ENCODE results near the gene MAN1C1. TPM values are rescaled to one million over a fixed set of nuclear protein-coding genes. Genes with fewer than 3 reads are reported as not detected.

Gene MAN1C1
- total RNA-seq, 4 donors from 2014 or later = 14.6 to 25.1 (median 17.5) TPM

DNA sequence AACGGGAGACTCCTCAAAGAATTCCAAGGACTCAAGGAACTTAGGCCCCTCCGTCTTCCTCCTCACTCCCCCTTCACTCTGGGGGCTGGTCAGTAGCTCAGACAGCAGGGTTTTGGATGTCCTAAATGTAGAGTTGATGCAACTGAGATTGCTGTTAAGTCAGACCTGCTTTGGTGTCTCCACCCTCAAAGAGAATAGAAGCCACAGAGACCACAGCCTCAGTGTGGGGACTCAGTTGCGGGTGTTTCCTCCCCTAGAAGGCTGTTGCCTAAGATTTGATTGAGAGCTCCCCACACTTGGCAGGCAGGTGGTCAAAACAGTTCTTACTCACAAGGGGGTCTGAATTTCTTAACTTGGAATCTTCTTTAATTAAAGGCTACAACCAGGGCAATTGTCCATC is 7.6 kb downstream of the MAN1C1 start:
- H3K27me3 ChIP-seq = no peaks in the 10 kb centered on the region
- DNase-seq (ENCODE audit: low spot score in 2 of 2) = no peak
- TF ChIP-seq POLR2A (IDR thresholded peaks at IDR 0.05) = no peak
- TF ChIP-seq EP300 (IDR thresholded peaks at IDR 0.05) = no peak
- TF ChIP-seq CTCF (IDR thresholded peaks at IDR 0.05) = no peak
- H3K4me1 ChIP-seq = peaks cover 0 to 22% (median 6%) of the 10 kb centered on the region in 4 donors
- WGBS, 2 donors = 65 to 69% methylated on average over 3 of the region's 3 CpGs
- H3K4me3 ChIP-seq = no peak overlapping the region
- no peak overlapping the region for H3K27ac ChIP-seq
- no peaks in the 10 kb centered on the region for H3K9me3 ChIP-seq
- H3K36me3 ChIP-seq = peaks cover 0 to 4% (median 0%) of the 10 kb centered on the region in 3 donors

DNA sequence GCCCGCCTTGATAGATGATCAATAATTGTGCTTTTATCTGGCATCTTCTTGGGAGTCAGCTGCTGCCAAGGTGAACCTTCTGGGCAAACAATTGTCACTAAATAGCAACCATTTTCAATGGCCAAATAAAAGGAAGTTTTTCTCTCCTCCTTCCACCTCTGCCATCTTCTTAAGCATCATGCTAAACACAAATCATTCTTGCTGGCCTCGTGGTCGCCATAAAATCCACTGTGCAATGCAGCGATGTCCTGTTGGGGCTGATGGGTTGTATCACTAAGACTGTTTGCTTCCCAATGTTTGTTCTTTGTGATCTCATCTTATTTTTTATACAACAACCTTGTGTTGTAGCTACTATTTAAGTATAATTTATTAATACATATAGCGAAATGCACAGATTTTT is 8.0 kb downstream of the MAN1C1 start:
- DNase-seq (ENCODE audit: low spot score in 2 of 2) = no peak
- Histone ChIP-seq H3K9me3 (no peaks in the 10 kb centered on the region), H3K4me3 (no peak overlapping the region), H3K36me3 (peaks cover 0 to 4% (median 0%) of the 10 kb centered on the region in 3 donors), H3K27me3 (no peaks in the 10 kb centered on the region), H3K27ac (no peak overlapping the region), H3K4me1 (peaks cover 0 to 18% (median 4%) of the 10 kb centered on the region in 4 donors)
- TF ChIP-seq POLR2A (IDR thresholded peaks at IDR 0.05) (no peak), CTCF (IDR thresholded peaks at IDR 0.05) (no peak), EP300 (IDR thresholded peaks at IDR 0.05) (no peak)
- 87 to 91% methylated on average over 5 of the region's 5 CpGs for WGBS, 2 donors

DNA sequence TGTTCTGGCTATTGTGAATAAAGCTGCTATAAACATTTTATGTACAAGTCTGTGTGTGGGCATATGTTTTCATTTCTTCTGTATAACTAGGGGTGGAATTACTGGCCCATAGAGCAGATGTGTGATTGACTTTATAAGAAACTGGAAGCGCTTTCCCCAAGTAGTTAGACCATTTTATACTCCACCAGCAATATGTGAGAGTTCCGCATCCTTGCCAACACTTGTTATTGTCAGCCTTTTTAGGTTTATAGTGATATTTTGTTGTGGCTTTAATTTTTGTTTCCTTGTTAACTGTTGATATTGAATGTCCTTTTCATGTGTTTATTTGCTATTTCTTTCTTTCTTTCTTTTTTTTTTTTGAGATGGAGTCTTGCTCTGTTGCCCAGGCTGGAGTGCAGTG is 9.4 kb downstream of the MAN1C1 start:
- H3K27ac ChIP-seq = no peak overlapping the region
- no peak for DNase-seq (ENCODE audit: low spot score in 2 of 2)
- H3K4me1 ChIP-seq = peaks cover 0 to 8% (median 4%) of the 10 kb centered on the region in 4 donors
- WGBS, 2 donors = 93 to 95% methylated on average over 2 of the region's 2 CpGs
- peaks cover 0 to 4% (median 0%) of the 10 kb centered on the region in 3 donors for H3K36me3 ChIP-seq
- TF ChIP-seq POLR2A (IDR thresholded peaks at IDR 0.05) (no peak), CTCF (IDR thresholded peaks at IDR 0.05) (no peak), EP300 (IDR thresholded peaks at IDR 0.05) (no peak)
- no peaks in the 10 kb centered on the region for H3K27me3 ChIP-seq
- no peak overlapping the region for H3K4me3 ChIP-seq
- H3K9me3 ChIP-seq = no peaks in the 10 kb centered on the region

GRCh38 chr1:25628741-25629421 is 12.3 kb downstream of the MAN1C1 start:
- Histone ChIP-seq H3K27ac (no peak overlapping the region), H3K4me1 (peaks cover 0 to 20% (median 5%) of the 10 kb centered on the region in 4 donors), H3K27me3 (no peaks in the 10 kb centered on the region), H3K9me3 (no peaks in the 10 kb centered on the region), H3K4me3 (no peak overlapping the region), H3K36me3 (peaks cover 0 to 4% (median 0%) of the 10 kb centered on the region in 3 donors)
- DNase-seq (ENCODE audit: low spot score in 2 of 2) = no peak
- 95 to 96% methylated on average over 5 of the region's 5 CpGs for WGBS, 2 donors
- no peak for TF ChIP-seq CTCF (IDR thresholded peaks at IDR 0.05)
- no peak for TF ChIP-seq POLR2A (IDR thresholded peaks at IDR 0.05)
- no peak for TF ChIP-seq EP300 (IDR thresholded peaks at IDR 0.05)

DNA sequence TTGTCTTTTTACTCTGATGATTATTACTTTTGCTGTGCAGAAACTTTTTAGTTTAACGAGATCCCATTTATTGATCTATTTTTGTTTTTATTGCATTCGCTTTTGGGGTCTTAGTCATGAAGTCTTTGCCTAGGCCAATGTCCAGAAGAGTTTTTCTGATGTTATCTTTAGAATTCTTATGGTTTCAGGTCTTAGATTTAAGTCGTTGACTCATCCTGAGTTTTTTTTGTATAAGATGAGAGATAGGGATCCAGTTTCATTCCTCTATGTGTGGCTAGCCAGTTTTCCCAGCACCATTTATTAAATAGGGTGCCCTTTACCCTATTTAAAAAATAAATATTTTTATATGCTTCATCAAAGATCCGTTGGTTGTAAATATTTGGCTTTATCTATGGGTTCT is 13.2 kb downstream of the MAN1C1 start:
- TF ChIP-seq CTCF (IDR thresholded peaks at IDR 0.05) (no peak), EP300 (IDR thresholded peaks at IDR 0.05) (no peak), POLR2A (IDR thresholded peaks at IDR 0.05) (no peak)

More for the DNA sequence above, 13.2 kb downstream of the MAN1C1 start:
- Histone ChIP-seq H3K36me3 (peaks cover 0 to 4% (median 0%) of the 10 kb centered on the region in 3 donors), H3K4me1 (peaks cover 0 to 20% (median 5%) of the 10 kb centered on the region in 4 donors), H3K27ac (no peak overlapping the region), H3K27me3 (no peaks in the 10 kb centered on the region), H3K9me3 (no peaks in the 10 kb centered on the region), H3K4me3 (no peak overlapping the region)
- WGBS, 2 donors = 81 to 82% methylated on average over 4 of the region's 4 CpGs
- DNase-seq (ENCODE audit: low spot score in 2 of 2) = no peak
